Liver (tissue), 9 donors: ENCODE measurements around the gene PTH2. TPM values are rescaled to one million over a fixed set of nuclear protein-coding genes. Genes with fewer than 3 reads are reported as not detected.

Experiments
- DNase-seq: peaks from one replicate; pipeline ENCODE4 v3.0.0-alpha.2; 2017; ENCODE audit warnings: low spot score
- H3K27ac ChIP-seq, 2 donors: one replicate each; pipeline ENCODE4 v1.7.0; 2013; ENCODE audit warnings: inconsistent platforms in 2 of 2, low read length in 2 of 2, control low read depth in 1 of 2, low read depth in 1 of 2, mild to moderate bottlenecking in 1 of 2
- H3K27me3 ChIP-seq, 4 donors: one replicate each; pipeline versions ENCODE4 v1.6.1 to v1.7.0; 2013; ENCODE audit warnings: low read length in 3 of 4, inconsistent platforms in 1 of 4, mild to moderate bottlenecking in 1 of 4, moderate library complexity in 1 of 4; ENCODE audit not compliant: control insufficient read depth in 4 of 4, insufficient read depth in 4 of 4
- H3K36me3 ChIP-seq, 4 donors: one replicate each; pipeline versions ENCODE4 v1.6.1 to v1.7.0; 2013; ENCODE audit warnings: low read length in 3 of 4, mild to moderate bottlenecking in 3 of 4, low read depth in 1 of 4, moderate library complexity in 1 of 4; ENCODE audit not compliant: control insufficient read depth in 4 of 4, insufficient read depth in 3 of 4
- H3K4me1 ChIP-seq, 4 donors: one replicate each; pipeline versions ENCODE4 v1.6.1 to v1.7.0; 2013; ENCODE audit warnings: low read length in 3 of 4, mild to moderate bottlenecking in 3 of 4, moderate library complexity in 1 of 4; ENCODE audit not compliant: control insufficient read depth in 4 of 4, insufficient read depth in 4 of 4
- H3K4me3 ChIP-seq, 3 donors: one replicate each; pipeline versions ENCODE4 v1.6.1 to v1.7.0; 2013; ENCODE audit warnings: low read length in 3 of 3, control low read depth in 1 of 3, low read depth in 1 of 3, mild to moderate bottlenecking in 1 of 3
- H3K9ac ChIP-seq, 2 donors: one replicate each; pipeline ENCODE4 v1.7.0; 2013; ENCODE audit warnings: low read length in 2 of 2, mild to moderate bottlenecking in 2 of 2, moderate library complexity in 2 of 2, control low read depth in 1 of 2, low read depth in 1 of 2
- H3K9me3 ChIP-seq, 4 donors: one replicate each; pipeline versions ENCODE4 v1.6.1 to v1.7.0; 2013; ENCODE audit warnings: low read length in 3 of 4; ENCODE audit not compliant: control insufficient read depth in 4 of 4
- CTCF ChIP-seq: fragments of 150-350 bp; IDR thresholded peaks from 2 replicates; pipeline ENCODE4 v1.5.1; 2017; ENCODE audit warnings: improper control_type of control experiment, low read depth, low read length; ENCODE audit not compliant: missing input control
- EGR1 ChIP-seq, 2 donors: IDR thresholded peaks; 2 replicates each; pipeline ENCODE4 v1.6.1; 2016 to 2018; ENCODE audit warnings: antibody characterized with exemption in 2 of 2, low read depth in 2 of 2
- FOXA2 ChIP-seq: IDR thresholded peaks from 2 replicates; pipeline ENCODE4 v1.6.1; 2016; ENCODE audit warnings: antibody characterized with exemption
- GABPA ChIP-seq, 2 donors: IDR thresholded peaks in 1 of 2; conservative IDR thresholded peaks in 1 of 2; 2 replicates each; pipeline ENCODE4 v1.6.1; 2016; ENCODE audit warnings: antibody characterized with exemption in 2 of 2, mild to moderate bottlenecking in 1 of 2, moderate library complexity in 1 of 2
- HNF4G ChIP-seq: IDR thresholded peaks from 2 replicates; pipeline ENCODE4 v1.6.1; 2016; ENCODE audit warnings: antibody characterized with exemption
- JUND ChIP-seq, 2 donors: IDR thresholded peaks; 2 replicates each; pipeline ENCODE4 v1.6.1; 2016; ENCODE audit warnings: antibody characterized with exemption in 2 of 2
- MAX ChIP-seq: IDR thresholded peaks from 2 replicates; pipeline ENCODE4 v1.6.1; 2016; ENCODE audit warnings: antibody characterized with exemption
- RAD21 ChIP-seq, 2 donors: IDR thresholded peaks; 2 replicates each; pipeline ENCODE4 v1.6.1; 2016; ENCODE audit warnings: antibody characterized with exemption in 2 of 2, mild to moderate bottlenecking in 2 of 2
- REST ChIP-seq: IDR thresholded peaks from 2 replicates; pipeline ENCODE4 v1.6.1; 2016; ENCODE audit warnings: antibody characterized with exemption, mild to moderate bottlenecking
- RXRA ChIP-seq, 2 donors: IDR thresholded peaks; 2 replicates each; pipeline ENCODE4 v1.6.1; 2017 to 2018; ENCODE audit warnings: antibody characterized with exemption in 2 of 2, mild to moderate bottlenecking in 1 of 2
- SP1 ChIP-seq: IDR thresholded peaks from 2 replicates; pipeline ENCODE4 v1.6.1; 2018; ENCODE audit warnings: antibody characterized with exemption, mild to moderate bottlenecking
- WGBS: extraction: QIAGEN DNeasy Blood & Tissue Kit; methylation state at CpG from one replicate; pipeline ENCODE4 v1.1.7; 2013; 5-methylcytosine and 5-hydroxymethylcytosine counted together
- polyA plus RNA-seq, 2 donors: library from polyadenylated mRNA; stranded (reverse) in 1 of 2; unstranded in 1 of 2; fragments of 200-250 nt in 1 of 2; fragments of >200 nt in 1 of 2; fragmentation: Nextera tagmentation in 1 of 2; extraction: Ambion mirVana in 1 of 2; gene quantifications; one replicate each; pipeline versions ENCODE4 v1.2.1 to v1.2.3, GENCODE V29; 2013 to 2015
- total RNA-seq, 2 donors: library from RNA; depleted of rRNA; stranded (reverse); fragments of >200 nt; gene quantifications; one replicate each; pipeline ENCODE4 v1.2.3, GENCODE V29; 2014
- donor health status: healthy.
- donor health status: healthy.
- donor health status: healthy.
- donor health status: healthy.
- donor health status: healthy.

Gene PTH2
- total and polyA plus RNA-seq, 4 donors = not detected

DNA sequence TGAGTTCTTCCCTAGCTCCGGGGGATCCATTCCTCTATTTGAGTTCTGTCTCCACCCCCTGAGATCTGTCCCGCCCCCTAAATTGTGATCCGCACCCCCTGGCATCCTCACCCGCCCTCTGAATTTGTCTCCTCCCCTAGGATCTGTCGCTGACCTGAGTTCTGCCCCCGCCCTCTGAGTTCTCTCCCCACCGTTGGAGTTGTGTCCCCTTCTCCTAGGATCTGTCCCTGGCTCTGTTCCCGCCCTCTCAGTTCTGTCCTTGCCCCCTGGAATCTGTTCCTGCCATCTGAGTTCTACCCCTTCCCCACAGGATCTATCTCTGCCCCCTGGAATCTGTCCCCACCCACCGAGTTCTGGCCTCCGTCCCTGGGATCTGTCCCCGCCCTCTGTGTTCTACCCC, 19.1 kb upstream of the PTH2 start:
- 8% methylated on average over 11 of the region's 11 CpGs for WGBS
- H3K27me3 ChIP-seq = peaks cover 0 to 3% (median 1%) of the 10 kb centered on the region in 4 donors
- H3K9ac ChIP-seq = no peak overlapping the region
- H3K4me3 ChIP-seq = peak overlapping the region in 1 of 3 donors; percentile 60
- TF ChIP-seq RXRA (IDR thresholded peaks at IDR 0.05) (no peak), FOXA2 (no peak), JUND (IDR thresholded peaks at IDR 0.05) (no peak)
- no peak for DNase-seq
- H3K36me3 ChIP-seq = peaks cover 0 to 7% (median 5%) of the 10 kb centered on the region in 4 donors
- no peak overlapping the region for H3K27ac ChIP-seq
- H3K9me3 ChIP-seq = no peaks in the 10 kb centered on the region
- H3K4me1 ChIP-seq = peaks cover 0 to 8% (median 3%) of the 10 kb centered on the region in 4 donors

DNA sequence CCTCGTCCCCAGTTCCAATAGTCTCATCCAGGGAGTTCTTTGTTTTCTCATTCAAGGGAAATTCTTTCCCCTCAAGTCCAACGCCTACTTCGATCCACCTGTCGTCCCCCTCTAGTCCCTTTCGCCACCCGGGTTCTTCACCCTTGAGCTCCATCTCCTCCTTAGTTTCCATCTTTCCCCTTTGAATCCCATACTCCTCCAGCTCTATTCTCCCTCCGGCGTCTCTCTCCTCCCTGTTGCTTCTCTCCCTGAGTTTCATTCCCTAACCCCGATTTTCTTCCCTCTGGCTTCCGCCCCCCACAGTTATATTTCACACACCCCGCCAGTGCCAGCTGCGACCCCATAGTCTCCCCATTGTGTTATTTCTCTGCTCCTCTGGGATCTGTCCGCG, 18.7 kb upstream of the PTH2 start:
- no peak for DNase-seq
- TF ChIP-seq CTCF (no peak), RXRA (IDR thresholded peaks at IDR 0.05) (no peak), MAX (no peak), RAD21 (IDR thresholded peaks at IDR 0.05) (no peak), HNF4G (no peak), SP1 (no peak), REST (no peak)
- Histone ChIP-seq H3K4me1 (peaks cover 0 to 8% (median 3%) of the 10 kb centered on the region in 4 donors), H3K4me3 (no peak overlapping the region), H3K36me3 (peaks cover 0 to 5% (median 4%) of the 10 kb centered on the region in 4 donors), H3K9ac (no peak overlapping the region), H3K27me3 (peaks cover 0 to 3% (median 1%) of the 10 kb centered on the region in 4 donors), H3K27ac (no peak overlapping the region), H3K9me3 (no peaks in the 10 kb centered on the region)
- 33% methylated on average over 14 of the region's 14 CpGs for WGBS

DNA sequence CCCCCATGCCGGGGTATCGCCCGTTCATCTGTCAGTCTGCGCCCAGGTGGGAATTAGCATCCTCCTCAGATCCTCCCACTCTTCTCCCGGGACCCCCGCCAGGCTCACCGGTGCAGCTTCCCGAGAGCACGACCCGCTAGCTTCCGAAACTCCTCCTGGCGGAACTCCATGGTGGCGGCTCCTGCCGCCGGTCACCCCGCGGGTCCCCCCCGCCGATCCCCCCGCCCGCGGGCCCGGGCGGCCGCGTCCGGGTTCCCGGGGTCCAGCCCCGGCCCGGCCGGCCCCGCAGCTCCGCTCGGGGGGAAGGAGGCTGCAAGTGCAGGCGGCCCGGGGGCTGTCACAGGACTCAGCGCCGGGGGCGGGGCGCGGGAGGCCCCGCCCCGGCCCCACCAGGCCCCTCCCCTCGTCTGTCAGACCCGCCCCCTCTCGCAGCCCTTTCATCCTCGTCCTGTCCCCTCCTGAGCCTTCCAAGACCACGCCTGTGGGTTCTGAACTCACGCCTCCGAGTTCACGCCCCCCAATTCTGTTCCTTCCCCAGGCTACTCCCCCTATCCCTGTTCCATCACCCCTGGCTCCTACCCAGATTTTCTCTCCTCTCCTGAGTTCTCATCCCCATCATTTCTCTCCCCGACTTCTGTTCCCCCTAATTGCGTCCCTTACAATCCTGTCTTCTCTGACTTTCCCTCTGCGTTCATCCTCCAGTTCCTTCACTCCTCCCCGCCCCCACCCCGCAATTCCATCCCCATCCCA, 18.1 kb upstream of the PTH2 start, which contains the start of gene SLC17A7:
SLC17A7 (minus strand) TSS at position 318 of the 750 bp plus-strand sequence; CDS start at position 170, 148 bp downstream.
- no peak within 1 kb of the TSS for H3K27ac ChIP-seq
- TF ChIP-seq RAD21 (IDR thresholded peaks at IDR 0.05) (no peak), EGR1 (IDR thresholded peaks at IDR 0.05; ENCODE audit: low read depth in 2 of 2) (no peak), REST (no peak), JUND (IDR thresholded peaks at IDR 0.05) (no peak), GABPA (IDR thresholded peaks at IDR 0.05 in 1 of 2, conservative IDR thresholded peaks at IDR 0.05 in 1 of 2) (no peak), SP1 (no peak), FOXA2 (no peak)
- no peak within 1 kb of the TSS for H3K9ac ChIP-seq
- no peaks in the 10 kb centered on the region for H3K9me3 ChIP-seq
- H3K36me3 ChIP-seq = peaks cover 0 to 2% (median 0%) of the 10 kb centered on the region in 4 donors
- peaks cover 0 to 3% (median 1%) of the 10 kb centered on the region in 4 donors for H3K27me3 ChIP-seq
- WGBS = 8% methylated on average over 56 of the region's 56 CpGs
- H3K4me3 ChIP-seq = peak within 1 kb of the TSS in 1 of 3 donors; percentile 28
- H3K4me1 ChIP-seq = peaks cover 0 to 8% (median 3%) of the 10 kb centered on the region in 4 donors
- DNase-seq = no peak
